Measurements from ENCODE around the gene COL5A2.

DNA sequence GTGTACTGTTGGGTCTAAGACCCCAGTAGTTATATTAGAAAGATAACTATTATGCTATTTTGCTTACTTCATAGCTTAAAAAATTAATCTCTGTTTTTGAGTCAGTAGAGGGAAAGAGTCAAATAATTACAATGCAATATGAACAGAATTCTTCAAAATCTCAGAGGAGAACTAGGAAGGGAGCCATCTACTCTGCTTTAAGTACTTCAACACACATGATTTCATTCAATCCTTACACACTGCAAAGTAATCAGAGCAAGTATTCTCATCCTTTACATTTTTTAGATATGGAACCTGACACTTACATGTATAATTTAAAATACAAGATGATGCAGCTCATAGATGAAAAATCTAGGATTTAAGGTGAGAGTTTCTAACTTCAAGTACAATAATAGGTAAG lies 27.7 kb downstream of the COL5A2 start:
- TF ChIP-seq POLR2A (IDR thresholded peaks at IDR 0.05; ENCODE audit: low read depth, low read length) = no peak
- no peak for TF ChIP-seq POLR2AphosphoS5 (IDR thresholded peaks at IDR 0.05; ENCODE audit: low read depth, low read length)
- TF ChIP-seq TAF1 (IDR thresholded peaks at IDR 0.05; ENCODE audit: borderline replicate concordance, low read depth, low read length) = no peak

Data from GM12892 (cell line).